GM12864 (cell line): ENCODE measurements around the gene ATE1.

Experiments
- DNase-seq: peaks from one replicate; pipeline ENCODE4 v3.0.0-alpha.2; 2011; ENCODE audit warnings: low read depth
- H3K4me3 ChIP-seq: 2 replicates; pipeline ENCODE4 v1.5.1; 2011; ENCODE audit warnings: mild to moderate bottlenecking, low read depth, low read length, control low read depth
- TF ChIP-seq, protein P1 (sequence below): IDR thresholded peaks from 2 replicates; pipeline ENCODE4 v1.5.1; 2011; ENCODE audit warnings: low read depth, mild to moderate bottlenecking, moderate library complexity, low read length, control low read depth, inconsistent platforms; ENCODE audit errors: missing control alignments

ATE1 gene

DNA sequence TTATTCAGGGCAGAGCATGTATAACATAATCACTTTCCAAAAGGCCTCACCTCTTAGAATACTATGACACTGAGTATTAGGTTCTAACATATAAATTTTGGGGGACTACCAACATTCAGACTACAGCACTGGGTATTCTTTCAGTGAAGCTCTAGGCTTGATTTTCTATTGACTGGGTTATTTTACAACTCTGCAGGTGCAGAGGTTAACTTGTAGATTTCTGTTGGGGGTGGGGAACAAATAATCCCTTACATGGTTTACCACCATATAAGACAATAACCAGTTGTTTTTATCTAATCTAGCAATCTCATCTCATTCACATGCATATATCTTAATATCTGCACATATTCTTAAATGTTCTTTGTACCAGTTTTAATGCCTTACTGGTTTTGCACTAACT is 73.9 kb downstream of the ATE1 start:
- DNase-seq = no peak
- H3K4me3 ChIP-seq = no peak overlapping the region
- TF ChIP-seq, protein P1, sequence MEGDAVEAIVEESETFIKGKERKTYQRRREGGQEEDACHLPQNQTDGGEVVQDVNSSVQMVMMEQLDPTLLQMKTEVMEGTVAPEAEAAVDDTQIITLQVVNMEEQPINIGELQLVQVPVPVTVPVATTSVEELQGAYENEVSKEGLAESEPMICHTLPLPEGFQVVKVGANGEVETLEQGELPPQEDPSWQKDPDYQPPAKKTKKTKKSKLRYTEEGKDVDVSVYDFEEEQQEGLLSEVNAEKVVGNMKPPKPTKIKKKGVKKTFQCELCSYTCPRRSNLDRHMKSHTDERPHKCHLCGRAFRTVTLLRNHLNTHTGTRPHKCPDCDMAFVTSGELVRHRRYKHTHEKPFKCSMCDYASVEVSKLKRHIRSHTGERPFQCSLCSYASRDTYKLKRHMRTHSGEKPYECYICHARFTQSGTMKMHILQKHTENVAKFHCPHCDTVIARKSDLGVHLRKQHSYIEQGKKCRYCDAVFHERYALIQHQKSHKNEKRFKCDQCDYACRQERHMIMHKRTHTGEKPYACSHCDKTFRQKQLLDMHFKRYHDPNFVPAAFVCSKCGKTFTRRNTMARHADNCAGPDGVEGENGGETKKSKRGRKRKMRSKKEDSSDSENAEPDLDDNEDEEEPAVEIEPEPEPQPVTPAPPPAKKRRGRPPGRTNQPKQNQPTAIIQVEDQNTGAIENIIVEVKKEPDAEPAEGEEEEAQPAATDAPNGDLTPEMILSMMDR = no peak

DNA sequence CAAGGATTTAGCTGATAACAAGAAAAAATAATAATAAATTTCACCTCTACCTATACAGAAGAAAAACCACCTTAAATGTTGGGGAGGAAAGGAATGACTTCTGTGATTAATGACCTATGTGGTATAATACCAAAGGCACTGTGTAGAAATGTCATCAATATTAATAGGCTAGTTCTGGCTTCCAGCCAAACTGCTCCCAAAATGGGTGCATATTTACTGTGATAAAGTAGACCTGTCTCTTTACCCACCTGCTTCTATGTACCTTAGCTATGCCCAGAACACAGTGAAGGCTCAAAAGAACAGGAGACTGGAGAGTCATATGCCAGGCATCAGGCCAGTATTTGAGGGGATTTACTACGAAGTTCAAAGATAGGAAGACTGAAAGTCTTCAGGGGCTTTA is 76.0 kb downstream of the ATE1 start:
- TF ChIP-seq, protein P1 = no peak
- DNase-seq = no peak
- H3K4me3 ChIP-seq = no peak overlapping the region

DNA sequence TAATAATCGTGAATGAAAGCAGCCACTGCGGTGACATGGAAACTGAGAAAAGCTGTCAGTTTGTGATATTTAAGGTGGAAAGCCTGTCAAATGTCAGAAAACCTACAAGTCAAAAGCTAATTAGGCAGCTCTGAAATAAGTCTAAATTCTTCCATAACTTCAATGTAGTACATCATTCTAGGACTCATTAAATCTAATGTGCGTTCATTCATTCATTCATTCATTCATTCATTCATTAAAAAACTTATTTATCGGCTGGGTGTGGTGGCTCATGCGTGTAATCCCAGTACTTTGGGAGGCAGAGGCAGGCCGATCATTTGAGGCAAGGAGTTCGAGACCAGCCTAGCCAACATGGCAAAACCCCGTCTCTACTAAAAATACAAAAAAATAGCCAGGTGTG is 79.7 kb downstream of the ATE1 start:
- no peak for DNase-seq
- no peak overlapping the region for H3K4me3 ChIP-seq
- TF ChIP-seq, protein P1 = no peak

DNA sequence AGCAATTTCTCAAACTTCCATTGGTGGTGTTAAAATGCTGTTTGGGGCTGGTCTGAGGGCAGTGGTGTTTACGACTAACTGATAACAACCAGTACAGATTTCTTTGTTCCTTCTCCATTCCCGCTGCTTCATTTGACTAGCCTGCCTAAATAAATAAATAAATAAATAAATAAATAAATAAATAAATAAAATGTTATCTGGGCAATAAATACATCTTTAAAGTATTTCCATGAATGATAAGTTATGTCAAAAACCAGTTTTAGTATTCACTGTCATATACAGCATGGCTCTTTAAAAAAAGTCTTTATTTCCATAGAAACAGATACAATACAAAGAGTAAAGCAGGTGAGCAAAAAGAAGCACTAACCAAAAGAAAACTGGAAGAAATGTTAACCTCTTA is 81.3 kb downstream of the ATE1 start:
- no peak overlapping the region for H3K4me3 ChIP-seq
- TF ChIP-seq, protein P1 = no peak
- DNase-seq = no peak

DNA sequence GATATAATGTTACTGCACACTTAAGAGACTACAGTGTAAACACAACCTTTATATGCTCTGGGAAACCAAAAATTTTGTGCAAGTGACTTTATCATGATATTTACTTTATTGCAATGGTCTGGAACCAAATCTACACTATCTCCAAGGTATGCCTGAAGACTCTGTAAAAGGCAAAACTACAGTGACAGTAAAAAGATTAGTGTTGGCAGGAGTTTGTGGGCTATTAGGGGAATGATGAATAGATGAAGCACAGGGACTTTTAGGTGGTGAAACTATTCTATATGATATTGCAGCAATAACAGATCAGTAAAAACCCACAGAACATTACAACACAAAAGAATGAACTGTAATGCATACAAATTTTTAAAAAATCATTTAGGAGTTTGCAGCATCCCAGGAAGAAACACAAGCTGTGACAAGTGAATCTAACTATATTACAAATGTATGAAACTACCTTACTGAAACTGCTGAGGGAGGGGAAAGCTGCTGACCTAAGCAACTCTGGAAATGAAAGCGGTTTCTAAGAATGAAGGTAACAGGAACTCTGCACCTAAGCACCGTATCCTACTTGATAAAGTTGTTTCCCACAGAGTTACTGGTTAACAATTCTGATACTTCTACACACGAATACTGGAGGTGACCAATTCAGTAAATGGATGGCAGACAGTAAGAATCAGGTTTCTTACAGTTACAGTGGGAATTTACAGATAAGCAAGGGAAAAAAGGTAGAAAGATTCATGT is 82.6 kb downstream of the ATE1 start:
- no peak overlapping the region for H3K4me3 ChIP-seq
- no peak for DNase-seq
- TF ChIP-seq, protein P1 = no peak

DNA sequence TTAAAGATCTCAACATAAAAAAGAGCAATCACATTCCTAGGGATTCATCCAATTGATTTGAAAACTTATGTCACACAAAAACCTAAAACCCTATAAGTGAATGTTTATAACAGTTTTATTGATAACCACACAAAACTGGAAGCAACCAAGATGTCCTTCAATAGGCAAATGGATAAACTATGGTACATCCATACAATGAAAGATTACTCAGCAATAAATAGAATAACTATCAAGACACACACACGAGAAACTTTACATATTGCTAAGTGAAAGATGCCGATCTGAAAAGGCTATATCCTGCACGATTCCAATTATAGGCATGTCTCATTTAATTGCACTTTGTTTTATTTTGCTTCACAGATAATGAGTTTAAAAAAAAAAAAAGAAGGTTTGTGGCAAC is 83.3 kb downstream of the ATE1 start:
- no peak for DNase-seq
- H3K4me3 ChIP-seq = no peak overlapping the region
- TF ChIP-seq, protein P1 = no peak

DNA sequence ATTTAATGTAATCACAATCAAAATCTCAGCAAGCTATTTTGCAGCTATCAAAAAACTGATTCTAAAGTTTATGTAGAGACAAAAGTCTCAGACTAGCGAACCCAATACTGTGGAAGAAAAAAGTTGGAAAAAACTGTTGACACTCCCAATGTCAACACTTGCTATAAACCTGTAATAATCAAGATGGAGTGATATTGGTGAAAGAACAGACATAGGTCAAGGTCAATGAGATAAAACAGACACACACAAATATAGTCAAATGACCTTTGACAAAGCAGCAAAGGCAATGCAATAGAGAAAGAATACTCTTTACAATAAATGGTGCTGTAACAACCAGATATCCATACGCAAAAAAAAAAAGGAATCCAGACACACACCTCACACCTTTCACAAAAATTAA is 84.5 kb downstream of the ATE1 start:
- no peak overlapping the region for H3K4me3 ChIP-seq
- TF ChIP-seq, protein P1 = no peak
- DNase-seq = no peak
